NCI-H1048 (cell line): ENCODE data around the gene STAT5B.

Source experiments
- DNase-seq: peaks from one replicate; lab custom pipeline; 2025; lab: John Stamatoyannopoulos, UW

The STAT5B gene

DNA sequence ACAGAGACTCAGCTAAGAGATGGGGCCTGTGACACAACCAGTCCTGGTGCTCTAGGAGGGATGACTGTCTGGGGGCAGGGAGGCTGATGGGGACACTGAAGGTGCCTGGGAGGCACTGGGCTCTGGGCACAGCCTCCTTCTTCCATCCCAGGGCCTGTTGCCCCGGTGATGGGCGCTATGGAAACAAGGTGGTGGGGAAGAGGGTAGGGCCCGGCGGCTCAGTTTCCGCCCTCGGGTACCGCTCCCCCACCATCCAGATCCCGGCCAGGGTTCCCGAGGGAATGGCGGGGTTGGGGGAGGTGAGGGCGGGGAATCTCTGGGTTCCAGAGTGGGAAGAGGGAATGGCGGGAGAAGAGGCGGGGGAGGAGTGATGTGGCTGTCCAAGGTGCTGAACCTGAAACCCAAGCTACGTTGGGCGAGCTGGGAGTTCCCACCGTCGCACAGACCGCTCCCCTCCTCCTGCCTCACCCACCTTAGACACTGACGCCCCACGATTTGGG, 96.2 kb downstream of the STAT5B start:
- DNase-seq: peak; percentile 52

DNA sequence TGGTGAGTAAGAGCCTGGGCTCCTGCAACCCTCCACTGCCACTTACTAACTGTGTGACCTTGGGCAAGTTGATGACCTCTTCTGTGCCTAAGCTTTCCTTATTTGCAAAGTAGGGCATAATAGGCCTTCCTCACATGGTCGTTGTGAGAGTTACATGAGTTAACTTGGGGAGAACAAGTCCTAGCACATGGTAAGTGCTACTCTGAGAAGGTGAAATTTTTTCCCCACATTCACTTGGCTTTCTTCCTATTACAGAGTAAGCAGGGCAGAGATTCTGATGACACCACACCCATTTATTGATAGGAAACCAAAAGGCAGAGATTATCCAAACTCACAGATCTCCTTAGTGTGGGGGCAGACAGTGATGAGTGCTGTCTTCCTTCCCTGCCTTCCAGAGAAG, 96.9 kb downstream of the STAT5B start:
- no peak for DNase-seq

DNA sequence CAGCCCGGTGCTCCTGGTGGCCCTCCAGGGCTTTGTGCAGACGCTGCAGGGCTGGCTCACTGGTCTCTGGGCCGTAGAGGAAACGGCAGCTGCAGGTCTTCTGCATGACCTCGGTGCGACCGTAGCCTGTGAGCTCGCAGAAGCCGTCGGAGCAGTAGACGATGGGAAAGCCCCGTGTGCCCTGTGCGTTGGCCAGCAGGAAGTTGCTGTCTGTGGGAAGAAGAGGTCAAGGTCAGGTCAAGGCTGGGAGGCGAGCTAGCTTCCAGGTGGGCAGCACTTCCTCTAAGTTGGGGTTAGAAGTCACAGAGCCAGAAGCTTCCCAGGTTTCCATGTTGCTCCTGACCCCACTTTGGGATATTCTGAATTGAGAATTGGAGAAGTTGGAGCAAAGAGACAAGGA, 97.4 kb downstream of the STAT5B start:
- no peak for DNase-seq

DNA sequence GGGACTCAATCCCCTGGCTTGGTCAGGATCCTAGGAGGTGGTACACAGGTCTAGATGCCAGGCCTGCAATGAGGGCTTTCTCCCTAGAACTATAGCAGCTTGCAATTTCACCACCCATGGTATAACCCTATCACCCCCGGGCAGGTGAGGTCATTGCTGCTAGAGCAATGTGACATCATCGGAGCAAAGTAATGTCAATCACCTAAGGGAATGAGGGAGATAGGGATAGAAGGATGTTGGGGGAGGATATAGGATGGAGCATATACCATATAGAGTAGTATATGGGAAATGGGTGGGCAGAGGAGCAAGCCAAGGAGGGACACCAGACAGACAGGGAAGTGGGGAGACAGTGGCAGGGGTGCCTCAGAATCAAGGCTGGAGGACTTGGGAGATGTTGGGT, 98.5 kb downstream of the STAT5B start:
- no peak for DNase-seq

DNA sequence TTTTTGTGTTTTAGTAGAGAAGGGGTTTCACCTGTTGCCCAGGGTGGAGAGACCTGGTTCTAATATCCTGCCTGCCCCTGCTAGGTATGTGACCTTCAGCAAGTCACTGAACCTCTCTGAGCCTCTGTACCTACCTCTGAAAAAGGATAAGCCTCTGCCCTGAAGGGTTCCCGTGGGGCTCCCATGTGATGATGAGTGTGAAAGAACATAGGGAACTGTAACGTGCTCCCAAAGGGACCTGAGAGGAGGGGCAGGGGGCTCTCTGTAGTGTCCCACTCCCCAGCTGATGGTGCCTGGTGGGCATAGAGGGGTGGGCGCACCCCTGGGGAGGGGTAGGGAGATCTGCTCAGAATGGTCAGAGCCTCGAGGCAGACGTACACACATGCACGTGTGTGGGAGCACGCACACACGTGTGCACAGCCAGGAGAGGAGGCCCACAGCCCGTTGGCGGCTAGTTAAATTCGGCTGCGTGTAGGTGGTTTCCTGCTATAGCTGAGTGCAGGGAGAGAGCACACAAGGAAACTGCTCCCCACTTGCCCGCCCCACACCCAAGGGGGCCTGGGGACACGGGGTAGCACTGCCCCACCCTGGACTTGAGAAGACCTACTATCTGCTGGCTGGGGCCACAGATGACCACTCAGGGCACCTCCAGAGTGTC, 101.9 kb downstream of the STAT5B start:
- DNase-seq: no peak

DNA sequence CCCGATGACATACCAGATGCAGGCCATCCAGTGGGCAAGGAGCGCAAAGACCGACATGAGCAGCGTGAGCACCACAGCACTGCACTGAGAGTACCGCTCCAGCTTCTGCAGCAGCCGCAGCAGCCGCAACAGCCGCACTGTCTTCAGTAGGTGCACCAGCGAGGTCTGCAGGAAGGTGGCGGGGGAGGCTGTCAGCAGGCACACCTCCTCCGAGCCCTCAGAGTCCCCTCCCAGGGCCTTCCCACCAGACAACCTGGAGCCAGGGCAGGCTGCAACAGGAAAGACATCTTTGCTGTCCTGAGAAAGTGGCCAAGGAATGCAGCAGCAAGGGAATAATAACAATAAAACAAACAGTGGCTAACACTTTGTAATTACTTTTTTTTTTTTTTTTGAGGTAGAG, 104.4 kb downstream of the STAT5B start:
- no peak for DNase-seq

DNA sequence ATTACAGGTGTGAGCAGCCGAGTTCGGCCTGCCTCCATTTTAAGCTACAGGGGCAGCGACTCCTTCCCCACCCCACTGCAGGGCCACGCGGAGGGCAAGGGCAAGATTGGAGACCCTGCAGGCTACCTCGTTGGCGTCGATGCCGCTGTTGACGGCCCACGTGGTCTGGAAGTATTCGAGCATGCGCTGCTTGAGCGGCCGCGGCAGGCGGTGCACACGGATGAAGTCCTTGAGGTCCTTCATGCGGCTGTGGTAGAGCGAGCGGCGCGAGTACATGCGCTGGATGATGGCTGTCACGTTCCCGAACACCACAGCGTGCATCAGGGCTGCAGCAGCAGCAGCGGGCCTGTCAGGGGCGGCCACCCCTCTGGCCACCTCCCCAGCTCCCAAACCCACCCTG, 106.8 kb downstream of the STAT5B start:
- DNase-seq: no peak

DNA sequence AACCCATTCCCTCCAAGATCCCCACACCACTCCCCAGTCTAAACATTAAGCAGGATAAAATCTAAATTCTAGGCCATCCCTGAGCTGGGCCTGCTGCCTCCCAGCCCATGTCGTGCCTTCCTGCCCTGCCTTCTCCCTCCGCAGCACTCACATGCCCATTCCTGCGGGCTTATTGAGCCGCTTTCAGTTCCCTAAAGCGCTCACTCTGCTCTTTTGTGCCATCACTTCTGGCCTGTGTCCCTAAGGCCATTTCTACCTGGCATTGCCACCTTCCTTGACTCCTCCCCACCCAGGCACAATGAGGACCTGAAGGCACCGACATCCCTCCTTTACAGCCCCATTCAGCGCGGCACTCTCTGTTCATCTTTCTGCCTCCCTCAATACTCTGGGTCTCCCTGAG, 108.4 kb downstream of the STAT5B start:
- no peak for DNase-seq

DNA sequence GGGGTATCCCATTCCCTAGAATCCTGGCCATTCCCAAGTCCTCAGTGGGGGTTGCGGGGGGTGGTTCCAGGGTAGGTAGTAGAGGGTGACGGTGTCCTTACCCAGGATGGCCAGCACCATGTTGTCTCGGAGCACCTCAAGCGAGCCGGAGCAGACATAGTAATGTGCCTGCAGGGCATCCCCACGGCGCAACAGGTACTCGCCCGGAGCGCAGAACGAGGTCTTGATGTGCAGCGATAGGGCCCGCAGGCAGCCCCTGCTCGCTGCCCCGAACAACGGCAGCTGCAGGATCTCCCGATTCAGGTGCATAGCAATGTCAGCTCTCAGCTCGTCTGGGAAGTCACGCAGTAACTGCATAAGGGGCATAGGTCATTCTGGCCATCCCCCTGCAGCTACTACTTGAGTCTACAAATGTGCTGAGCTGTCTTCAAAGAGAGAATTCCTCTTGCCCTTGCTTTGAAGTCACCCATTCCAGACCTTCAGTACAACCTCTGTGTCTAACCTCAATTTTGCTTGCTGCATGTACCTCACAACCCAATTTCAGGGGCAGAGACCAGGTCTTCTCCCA, 109.9 kb downstream of the STAT5B start:
- no peak for DNase-seq

DNA sequence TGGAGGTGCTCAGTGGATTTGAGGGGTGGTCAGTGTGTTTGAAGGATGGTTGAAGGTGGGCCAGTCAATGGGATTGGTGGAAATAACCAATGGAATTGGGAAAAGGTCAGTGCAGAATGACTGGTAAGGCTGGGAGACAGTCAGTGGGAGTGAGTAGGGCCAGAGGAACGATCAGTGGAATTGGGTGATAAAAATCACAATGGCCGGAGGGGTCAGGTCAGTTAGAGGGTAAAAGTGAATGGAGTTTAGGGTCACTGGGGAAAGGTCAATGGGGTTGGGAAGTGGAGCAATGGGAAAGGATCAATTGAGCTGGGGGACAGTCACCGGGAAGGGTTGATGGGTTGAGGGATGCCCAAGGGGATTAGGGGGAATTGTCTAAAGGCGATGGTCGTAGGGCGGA, 110.4 kb downstream of the STAT5B start:
- DNase-seq: no peak

DNA sequence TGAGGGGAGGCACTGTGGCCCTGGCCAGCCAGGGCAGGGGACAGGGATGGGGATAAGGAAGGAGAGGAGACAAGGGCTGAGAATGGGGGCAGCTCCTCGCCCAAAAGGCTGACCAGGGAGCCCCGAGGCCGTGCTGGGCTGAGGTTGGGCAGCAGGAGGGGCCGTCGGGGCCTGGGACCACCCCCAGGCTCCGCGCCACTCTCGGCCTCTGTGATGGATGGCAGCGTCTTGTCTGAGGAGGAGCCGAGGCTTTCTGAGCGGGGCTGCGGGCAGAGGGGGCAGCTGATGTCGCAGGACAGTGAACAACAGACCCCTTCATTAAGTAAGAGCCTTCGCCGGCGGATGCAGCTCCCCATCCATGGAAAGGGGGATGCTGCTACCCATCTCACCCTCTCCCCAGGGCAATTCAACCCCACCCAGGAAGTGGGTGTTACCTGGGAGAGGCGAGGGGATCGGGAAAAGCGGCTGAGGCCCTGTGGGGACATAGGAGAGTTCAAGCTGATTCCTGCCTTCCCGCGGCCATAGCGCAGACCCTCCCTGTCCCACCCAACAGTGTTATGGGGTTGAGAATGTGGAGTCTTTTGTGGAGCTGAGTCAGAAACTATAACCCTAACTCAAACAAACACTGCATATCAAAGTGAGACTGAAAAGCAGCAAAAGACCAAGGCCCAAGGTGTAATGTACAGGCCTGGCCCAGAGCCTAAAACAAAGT, 112.3 kb downstream of the STAT5B start:
- DNase-seq: no peak

DNA sequence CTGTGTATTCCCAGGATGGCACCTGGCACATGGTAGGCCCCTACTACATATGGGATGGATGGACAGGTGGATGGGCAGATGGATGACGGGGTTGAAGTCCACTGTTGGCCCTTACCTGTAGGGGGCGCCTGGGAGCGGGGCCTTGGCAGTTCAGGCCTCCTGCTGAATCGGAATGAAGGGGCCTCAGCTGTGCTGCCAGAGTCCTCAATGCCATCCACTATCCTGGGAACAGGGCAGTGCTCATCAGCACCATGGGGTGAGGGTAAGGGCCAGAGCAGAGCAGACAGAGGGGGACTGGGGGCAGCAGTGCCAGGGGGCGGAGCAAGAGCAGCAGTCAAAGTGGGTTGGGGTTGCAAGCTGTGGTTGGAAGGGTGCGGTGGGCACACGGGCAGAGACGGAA, 113.1 kb downstream of the STAT5B start:
- no peak for DNase-seq

DNA sequence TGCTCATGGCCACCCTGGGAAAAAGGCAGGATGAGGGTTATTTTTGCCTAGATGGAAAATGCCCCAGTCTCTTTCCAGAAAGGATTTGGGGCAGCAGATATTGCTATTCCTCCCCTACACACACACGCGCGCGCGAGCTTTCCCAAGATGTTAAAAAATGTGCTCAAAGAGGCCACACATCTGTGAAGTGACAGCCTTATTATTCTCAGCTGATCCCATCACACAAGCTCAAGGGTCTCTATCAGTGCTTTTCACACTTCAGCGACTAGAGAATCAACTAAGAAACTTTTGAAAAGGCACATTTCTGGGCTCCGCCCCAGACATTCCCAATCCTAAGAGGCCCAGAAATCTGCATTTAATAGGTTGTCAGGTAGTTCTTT, 115.7 kb downstream of the STAT5B start:
- DNase-seq: no peak

DNA sequence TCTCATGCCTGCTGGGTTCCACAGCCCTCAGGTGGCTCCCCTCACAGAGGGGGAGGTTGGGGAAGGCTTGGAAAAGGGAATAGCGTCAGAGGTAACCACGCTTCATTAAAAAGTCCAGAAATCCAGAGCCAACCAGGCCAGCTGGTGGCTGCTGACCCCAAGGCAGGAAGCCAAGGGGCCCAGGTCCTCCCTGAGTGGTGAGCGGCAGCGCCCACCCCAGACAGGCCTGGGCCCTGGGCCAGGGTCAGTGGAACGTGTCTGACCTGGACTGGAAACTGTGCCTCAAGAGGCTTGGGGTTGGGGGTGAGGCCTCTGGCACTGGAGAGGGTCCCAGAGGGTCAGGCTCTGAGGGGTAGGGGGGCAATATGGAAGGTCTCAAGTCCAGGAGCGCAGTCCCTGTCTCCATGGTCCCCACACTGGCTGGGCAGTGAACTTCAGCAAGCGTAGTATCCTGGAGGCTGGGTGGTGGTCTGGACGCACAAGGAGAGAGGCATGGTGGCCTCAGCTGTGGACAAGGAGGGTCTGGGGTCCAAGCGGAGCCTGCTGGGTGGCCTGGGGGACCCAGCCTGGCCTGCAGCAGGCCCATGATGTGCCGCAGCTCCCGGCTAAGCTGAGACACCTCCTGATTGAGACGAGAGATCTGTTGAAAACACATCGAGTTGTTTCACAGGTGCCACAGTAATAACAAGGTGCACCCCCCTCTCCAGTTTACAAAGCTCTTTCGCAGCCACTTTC, 116.2 kb downstream of the STAT5B start:
- DNase-seq: no peak

DNA sequence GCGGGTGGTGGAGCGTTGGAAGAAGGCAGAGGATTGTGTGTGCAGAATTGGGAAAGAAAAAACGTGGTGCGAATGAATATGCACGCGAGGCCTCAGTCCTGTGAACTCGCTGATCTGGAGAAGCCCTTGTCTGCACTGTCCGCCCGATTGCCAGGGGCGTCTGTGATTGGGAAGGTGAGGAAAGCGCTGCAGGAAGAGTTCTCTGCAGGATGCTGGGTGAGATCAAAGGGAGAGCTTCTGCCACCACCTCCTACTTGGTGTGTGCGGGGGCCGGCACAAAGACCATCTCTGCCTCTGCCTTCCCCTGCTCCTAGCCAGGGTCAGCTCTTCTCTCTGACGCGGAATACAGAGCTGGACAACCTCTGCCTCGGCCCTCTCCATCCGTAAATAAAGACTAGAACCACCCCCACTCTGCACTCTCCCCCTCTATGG, 120.6 kb downstream of the STAT5B start:
- no peak for DNase-seq

DNA sequence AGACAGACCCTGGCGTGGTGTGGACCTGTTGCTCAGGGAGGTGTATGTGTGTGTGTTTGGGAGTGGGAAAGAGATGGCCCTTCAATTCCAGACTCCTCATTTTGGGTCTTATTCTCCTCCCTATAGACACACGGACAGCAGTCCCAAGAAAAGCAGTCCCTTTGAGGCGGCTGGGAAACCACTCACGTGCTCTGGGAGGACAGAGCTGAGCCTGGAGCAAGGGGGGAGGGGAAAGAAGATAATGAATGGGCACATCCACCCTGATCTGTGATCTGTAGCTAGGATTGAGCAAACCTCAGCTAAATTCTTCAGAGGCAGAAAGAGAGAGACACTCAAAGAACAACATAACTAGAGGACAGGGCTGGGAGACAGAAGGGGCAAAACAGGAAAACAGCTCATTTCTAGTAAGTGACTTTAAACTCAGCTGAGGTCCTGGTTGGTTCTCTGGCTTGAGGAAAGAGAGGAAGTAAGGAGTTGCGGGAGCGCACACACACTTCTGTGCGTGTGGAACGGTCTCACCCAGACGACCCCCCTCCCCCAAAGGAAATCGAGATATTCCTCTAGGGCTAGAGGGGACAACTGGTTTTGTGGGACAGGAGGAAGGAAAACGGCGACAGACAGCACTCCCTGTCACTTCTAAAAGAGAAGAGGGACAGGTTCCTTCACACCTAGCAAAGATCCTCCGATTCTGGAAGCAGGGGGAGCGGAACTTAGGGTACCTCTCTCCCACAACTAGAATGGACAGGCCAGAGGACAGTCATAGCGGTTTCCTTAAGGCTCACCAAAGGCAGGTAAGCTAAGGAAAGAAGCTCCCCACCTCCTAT, 122.1 kb downstream of the STAT5B start:
- DNase-seq: no peak
